ENCODE results near the gene GZMB.

- TF ChIP-seq CTCF (IDR thresholded peaks at IDR 0.05), result no peak
- TF ChIP-seq POLR2A (IDR thresholded peaks at IDR 0.05; ENCODE audit: low read depth), result no peak
- no peak for TF ChIP-seq POLR2AphosphoS5 (IDR thresholded peaks at IDR 0.05)
These were observed 3.0 kb downstream of the GZMB start for GRCh38 chr14:24630872-24631477.

All from esophagus muscularis mucosa (tissue), 3 donors.